GM19463 (cell line): ENCODE data around the gene ANXA8L1.
"Not testable (repeated sequence)": the region's sequence is repeated elsewhere in the genome, so short reads cannot be mapped to it uniquely, and the experiment has no call there.

Experiments used
- ATAC-seq: cut with Tn5 transposase; IDR thresholded peaks from one replicate; pipeline ENCODE4 v1.9.1; 2021; ENCODE audit warnings: mild to moderate bottlenecking, moderate library complexity; ENCODE audit not compliant: unreplicated experiment

ANXA8L1 gene

GRCh38 chr10:46375406-46375805 lies at the start of gene ANXA8L1:
Gene ANXA8L1 (plus strand): TSS chr10:46375776. CDS start chr10:46375852, 76 bp downstream.
- ATAC-seq, result not testable (repeated sequence)

GRCh38 chr10:46326066-46326465 lies 49.5 kb upstream of the ANXA8L1 start:
- ATAC-seq, result no peak

- no peak for ATAC-seq
Observed at GRCh38 chr10:46326971-46327370, 48.6 kb upstream of the ANXA8L1 start.

- ATAC-seq, result no peak
Observed at GRCh38 chr10:46327685-46328084, 47.9 kb upstream of the ANXA8L1 start.

- no peak for ATAC-seq
Observed at GRCh38 chr10:46328853-46329689, 46.5 kb upstream of the ANXA8L1 start.

- no peak for ATAC-seq
Observed at GRCh38 chr10:46329690-46330016, 45.9 kb upstream of the ANXA8L1 start.

- ATAC-seq, result no peak
Observed at GRCh38 chr10:46330894-46331293, 44.7 kb upstream of the ANXA8L1 start.

- ATAC-seq, result not testable (repeated sequence)
Observed at GRCh38 chr10:46365484-46365883, 10.1 kb upstream of the ANXA8L1 start.

GRCh38 chr10:46367209-46367608 lies 8.4 kb upstream of the ANXA8L1 start:
- ATAC-seq, result not testable (repeated sequence)

- ATAC-seq, result not testable (repeated sequence)
Observed at GRCh38 chr10:46367666-46368240, 7.8 kb upstream of the ANXA8L1 start.

GRCh38 chr10:46368956-46369355 lies 6.6 kb upstream of the ANXA8L1 start:
- ATAC-seq, result not testable (repeated sequence)

- not testable (repeated sequence) for ATAC-seq
Observed at GRCh38 chr10:46374410-46374809, 1.2 kb upstream of the ANXA8L1 start.

GRCh38 chr10:46377022-46377421 lies 1.4 kb downstream of the ANXA8L1 start:
- not testable (repeated sequence) for ATAC-seq

GRCh38 chr10:46377651-46378050 lies 2.1 kb downstream of the ANXA8L1 start:
- ATAC-seq, result not testable (repeated sequence)

- ATAC-seq, result not testable (repeated sequence)
Observed at GRCh38 chr10:46378108-46378507, 2.5 kb downstream of the ANXA8L1 start.

GRCh38 chr10:46379233-46379848 lies 3.8 kb downstream of the ANXA8L1 start:
- ATAC-seq, result not testable (repeated sequence)

GRCh38 chr10:46385858-46386257 lies 10.3 kb downstream of the ANXA8L1 start:
- ATAC-seq, result not testable (repeated sequence)

GRCh38 chr10:46386694-46387093 lies 11.1 kb downstream of the ANXA8L1 start:
- ATAC-seq, result peak; percentile 67

GRCh38 chr10:46387309-46387902 lies 11.8 kb downstream of the ANXA8L1 start:
- not testable (repeated sequence) for ATAC-seq

GRCh38 chr10:46391422-46391821 lies 15.8 kb downstream of the ANXA8L1 start:
- ATAC-seq, result not testable (repeated sequence)
